Neural cell (in vitro differentiated cells): ENCODE results near the gene SLC43A1. TPM values are rescaled to one million over a fixed set of nuclear protein-coding genes. Genes with fewer than 3 reads are reported as not detected.
A peak's percentile ranks its signal among the peaks of the same experiment; 100 is the strongest.
"Not testable (repeated sequence)": the region's sequence is repeated elsewhere in the genome, so short reads cannot be mapped to it uniquely, and the experiment has no call there.

ENCODE experiments used
- H2AFZ ChIP-seq: fragments of 200-600, 300-800 bp; sonication (generic), shearing (Covaris generic); 2 replicates; pipeline ENCODE4 v1.6.0; 2014; ENCODE audit warnings: low read depth, mild to moderate bottlenecking, antibody characterized with exemption, low read length, moderate library complexity
- H3F3A ChIP-seq: fragments of 200-600 bp; shearing (Covaris generic); 2 replicates; pipeline ENCODE4 v1.6.1; 2016; ENCODE audit warnings: mild to moderate bottlenecking, moderate library complexity, mixed read lengths, antibody characterized with exemption, low read length; ENCODE audit not compliant: insufficient read depth, poor library complexity, severe bottlenecking
- H3K27ac ChIP-seq: fragments of 200-600, 300-800 bp; sonication (generic), shearing (Covaris generic); 2 replicates; pipeline ENCODE4 v1.5.1; 2014; ENCODE audit warnings: mild to moderate bottlenecking, low read length, moderate library complexity
- H3K27me3 ChIP-seq: fragments of 300-800, 200-600 bp; sonication (generic), shearing (Covaris generic); 2 replicates; pipeline ENCODE4 v1.6.0; 2014; ENCODE audit warnings: mild to moderate bottlenecking, low read depth, low read length, moderate library complexity; ENCODE audit not compliant: insufficient read depth
- H3K36me3 ChIP-seq: fragments of 300-800, 200-600 bp; sonication (generic), shearing (Covaris generic); 2 replicates; pipeline ENCODE4 v1.5.1; 2014; ENCODE audit warnings: mild to moderate bottlenecking, antibody characterized with exemption, low read length, moderate library complexity; ENCODE audit not compliant: insufficient read depth
- H3K4me2 ChIP-seq: fragments of 300-800, 200-600 bp; sonication (generic), shearing (Covaris generic); 2 replicates; pipeline ENCODE4 v1.6.0; 2014; ENCODE audit warnings: mild to moderate bottlenecking, low read length
- H3K4me3 ChIP-seq: fragments of 300-800, 200-600 bp; sonication (generic), shearing (Covaris generic); 2 replicates; pipeline ENCODE4 v1.5.1; 2014; ENCODE audit warnings: mild to moderate bottlenecking, low read length, moderate library complexity
- H3K79me2 ChIP-seq: fragments of 200-600 bp; shearing (Covaris generic); replicated peaks from 2 replicates; pipeline ENCODE4 v1.6.0; 2014; ENCODE audit warnings: mild to moderate bottlenecking, low read length, moderate library complexity; ENCODE audit not compliant: insufficient read depth
- H3K9ac ChIP-seq: fragments of 300-800, 200-600 bp; sonication (generic), shearing (Covaris generic); 2 replicates; pipeline ENCODE4 v1.6.1; 2016; ENCODE audit warnings: mild to moderate bottlenecking, low read length, mixed read lengths
- H3K9me2 ChIP-seq: fragments of 200-600 bp; shearing (Covaris generic); 2 replicates; pipeline ENCODE4 v1.6.1; 2016; ENCODE audit warnings: mild to moderate bottlenecking, low read length, mixed read lengths; ENCODE audit not compliant: insufficient read depth
- H3K9me3 ChIP-seq: fragments of 200-600, 300-800 bp; sonication (generic), shearing (Covaris generic); 2 replicates; pipeline ENCODE4 v1.6.1; 2016; ENCODE audit warnings: mild to moderate bottlenecking, mixed run types, low read length, moderate library complexity, mixed read lengths
- H4K20me1 ChIP-seq: fragments of 200-600 bp; shearing (Covaris generic); 2 replicates; pipeline ENCODE4 v1.6.1; 2016; ENCODE audit warnings: mild to moderate bottlenecking, mixed run types; ENCODE audit not compliant: insufficient read depth
- EP300 ChIP-seq: fragments of 450-650 bp; conservative IDR thresholded peaks from 2 replicates; pipeline ENCODE4 v1.6.1; 2014; ENCODE audit warnings: antibody characterized with exemption, mild to moderate bottlenecking, moderate library complexity; ENCODE audit not compliant: poor library complexity, severe bottlenecking
- EZH2 ChIP-seq: fragments of 200-600, 300-800 bp; shearing (Covaris generic), sonication (generic); IDR thresholded peaks from 2 replicates; pipeline ENCODE4 v1.6.1; 2014; ENCODE audit warnings: antibody characterized with exemption, low read length, borderline replicate concordance, mild to moderate bottlenecking; ENCODE audit not compliant: insufficient read depth, poor library complexity, severe bottlenecking
- MXI1 ChIP-seq: fragments of 450-650 bp; conservative IDR thresholded peaks from 2 replicates; pipeline ENCODE4 v1.6.1; 2014; ENCODE audit warnings: antibody characterized with exemption, mild to moderate bottlenecking; ENCODE audit not compliant: poor library complexity, severe bottlenecking
- POLR2AphosphoS5 ChIP-seq: IDR thresholded peaks from 2 replicates; pipeline ENCODE4 v1.6.1; 2012
- RAD21 ChIP-seq: fragments of 450-650 bp; conservative IDR thresholded peaks from 2 replicates; pipeline ENCODE4 v1.6.1; 2014; ENCODE audit warnings: antibody characterized with exemption, mild to moderate bottlenecking, moderate library complexity
- SMC3 ChIP-seq: fragments of 450-650 bp; conservative IDR thresholded peaks from 2 replicates; pipeline ENCODE4 v1.6.1; 2014; ENCODE audit warnings: antibody characterized with exemption, mild to moderate bottlenecking, moderate library complexity; ENCODE audit not compliant: poor library complexity
- TAF1 ChIP-seq: IDR thresholded peaks from 2 replicates; pipeline ENCODE4 v1.6.1; 2012; ENCODE audit warnings: low read depth
- polyA plus RNA-seq: library from polyadenylated mRNA; depleted of rRNA; stranded (reverse); fragments of >200 nt; gene quantifications from 2 replicates; pipeline ENCODE4 v1.2.3, GENCODE V29; 2014
- TF ChIP-seq, protein P1 (sequence below): IDR thresholded peaks from 2 replicates; pipeline ENCODE4 v1.6.1; 2012; ENCODE audit warnings: borderline replicate concordance

Gene SLC43A1
- polyA plus RNA-seq, 1 donor from 2014 or later, result 3.3 TPM

DNA sequence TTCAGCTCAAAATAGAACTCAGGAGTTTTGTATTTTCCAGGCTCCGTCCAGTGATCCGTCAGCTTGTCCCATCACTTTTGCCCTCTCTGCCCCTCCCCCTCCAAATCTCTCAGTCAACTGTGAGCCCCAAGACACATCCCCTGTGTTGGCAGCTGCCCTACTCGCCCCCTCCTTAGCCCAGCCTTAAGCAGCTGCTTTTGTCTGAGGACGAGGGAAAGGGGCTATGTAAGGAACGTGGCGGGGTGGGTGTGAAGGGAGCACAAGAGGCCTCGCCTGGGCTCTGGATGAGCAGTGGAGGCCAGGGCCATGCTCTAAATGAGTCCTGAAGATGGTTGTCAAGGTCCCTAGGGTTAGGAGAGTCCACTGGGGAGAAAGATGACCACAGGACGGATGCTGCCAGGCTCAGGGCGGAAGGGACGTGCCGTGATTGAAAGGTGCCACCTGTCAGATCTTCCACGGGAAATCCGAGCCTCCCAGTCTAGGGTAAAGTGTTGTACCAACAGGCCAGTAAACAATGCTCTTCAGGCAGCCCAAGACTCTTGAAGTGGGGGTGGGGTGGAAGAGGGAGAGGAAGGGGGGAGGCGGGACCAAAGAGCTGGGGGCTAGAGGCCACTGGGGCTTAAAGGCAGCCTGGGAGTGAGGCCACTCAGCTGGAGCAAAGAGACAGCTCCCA lies 21.6 kb upstream of the SLC43A1 start, which contains the start of gene SMTNL1:
Gene SMTNL1, plus strand, starts transcription at position 649 of the 673 bp plus-strand sequence. CDS start 5,048 bp downstream, outside the sequence.
- TF ChIP-seq POLR2AphosphoS5 (no peak), RAD21 (no peak), EP300 (no peak), MXI1 (no peak), SMC3 (no peak)
- H3K9me3 ChIP-seq, result no peaks in the 10 kb centered on the region
- H3K4me2 ChIP-seq, result no peak within 1 kb of the TSS
- no peak within 1 kb of the TSS for H2AFZ ChIP-seq
- no peaks in the 10 kb centered on the region for H3K9me2 ChIP-seq
- H3K79me2 ChIP-seq, result no peaks in the 10 kb centered on the region
- H4K20me1 ChIP-seq, result no peaks in the 10 kb centered on the region
- H3F3A ChIP-seq, result no peaks in the 10 kb centered on the region
- no peaks in the 10 kb centered on the region for H3K27me3 ChIP-seq
- no peaks in the 10 kb centered on the region for H3K36me3 ChIP-seq
- no peak within 1 kb of the TSS for H3K9ac ChIP-seq
- no peak within 1 kb of the TSS for H3K4me3 ChIP-seq
- H3K27ac ChIP-seq, result no peak within 1 kb of the TSS

DNA sequence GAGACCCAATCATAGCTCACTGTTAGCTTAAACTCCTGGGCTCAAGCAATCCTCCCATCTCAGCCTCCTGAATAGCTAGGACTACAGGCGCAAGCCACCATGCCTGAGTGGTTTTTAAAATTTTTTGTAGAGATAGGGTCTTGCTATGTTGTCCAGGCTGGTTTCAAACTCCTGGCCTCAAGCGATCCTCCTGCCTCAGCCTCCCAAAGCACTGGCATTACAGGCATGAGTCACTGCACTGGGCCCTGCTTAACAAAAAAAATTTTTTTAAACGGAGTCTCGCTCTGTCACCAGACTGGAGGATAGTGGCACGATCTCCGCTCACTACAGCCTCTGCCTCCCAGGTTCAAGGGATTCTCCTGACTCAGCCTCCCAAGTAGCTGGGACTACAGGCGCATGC lies 18.9 kb upstream of the SLC43A1 start:
- H3K27me3 ChIP-seq, H3K9me2 ChIP-seq, H3K9ac ChIP-seq, H3K9me3 ChIP-seq, H3K36me3 ChIP-seq, H4K20me1 ChIP-seq, H3K27ac ChIP-seq, H3K79me2 ChIP-seq, H3K4me2 ChIP-seq, H3K4me3 ChIP-seq, H3F3A ChIP-seq, H2AFZ ChIP-seq: not testable (repeated sequence)

DNA sequence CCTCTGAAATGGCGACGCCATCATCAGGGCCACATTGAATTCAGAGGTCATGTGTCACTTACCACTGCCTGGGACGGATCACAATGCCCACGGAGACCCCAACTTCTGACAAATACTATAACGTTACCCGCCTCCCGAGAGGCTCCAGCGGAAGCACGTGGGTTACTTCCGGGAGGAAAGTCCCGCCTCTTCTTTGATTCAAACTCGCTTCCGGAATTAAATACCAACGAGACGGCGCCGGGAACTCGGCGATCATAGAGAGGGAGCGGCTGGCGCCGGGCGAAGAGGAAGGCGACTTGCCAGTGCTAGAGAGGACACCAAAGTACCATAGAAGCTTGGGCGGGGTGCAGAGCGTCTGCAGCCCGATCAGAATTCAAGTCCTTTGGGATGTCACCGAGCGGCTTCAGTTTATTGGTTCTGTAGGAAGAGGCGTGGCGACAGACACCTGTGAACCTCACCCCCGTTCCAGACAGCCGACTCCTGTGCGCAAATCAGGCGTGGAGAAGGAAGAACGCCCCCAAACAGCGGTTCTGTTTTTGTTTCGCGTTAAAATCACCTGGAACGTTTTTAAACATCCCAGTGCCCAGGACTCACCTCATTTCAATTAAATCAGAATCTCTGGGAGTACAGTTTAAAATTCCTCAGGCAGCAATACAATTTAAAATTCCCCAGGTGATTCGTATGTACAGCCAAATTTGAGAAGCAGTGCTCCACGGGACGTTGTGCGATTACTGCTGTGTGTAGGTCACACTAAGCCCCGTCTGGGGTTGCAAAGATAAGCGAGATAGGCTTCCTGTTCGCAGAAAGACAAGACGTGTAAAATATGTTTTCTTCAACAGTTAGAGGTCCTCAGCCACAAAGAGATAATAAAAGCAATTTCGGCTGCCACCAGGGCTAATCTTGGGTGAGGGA lies 15.3 kb upstream of the SLC43A1 start, which contains the start of gene TIMM10:
Gene TIMM10, minus strand, starts transcription at position 159 of the 912 bp plus-strand sequence. CDS start 565 bp downstream, outside the sequence.
- no peaks in the 10 kb centered on the region for H3K9me3 ChIP-seq
- H3K27ac ChIP-seq, result peak within 1 kb of the TSS; percentile 43

More for the DNA sequence above, 15.3 kb upstream of the SLC43A1 start, which contains the start of gene TIMM10:
- Histone ChIP-seq H3K79me2 (peaks cover 8% of the 10 kb centered on the region), H2AFZ (peak within 1 kb of the TSS; percentile 67), H3K4me2 (peak within 1 kb of the TSS; percentile 96), H4K20me1 (no peaks in the 10 kb centered on the region), H3K9me2 (no peaks in the 10 kb centered on the region), H3K27me3 (no peaks in the 10 kb centered on the region), H3K4me3 (peak within 1 kb of the TSS; percentile 86), H3F3A (no peaks in the 10 kb centered on the region), H3K9ac (peak within 1 kb of the TSS; percentile 68), H3K36me3 (no peaks in the 10 kb centered on the region)
- TF ChIP-seq POLR2AphosphoS5 (peak; percentile 28), EP300 (peak; percentile 17), MXI1 (peak; percentile 98), TAF1 (no peak), EZH2 (no peak), SMC3 (peak; percentile 47), RAD21 (no peak)
- TF ChIP-seq, protein P1, sequence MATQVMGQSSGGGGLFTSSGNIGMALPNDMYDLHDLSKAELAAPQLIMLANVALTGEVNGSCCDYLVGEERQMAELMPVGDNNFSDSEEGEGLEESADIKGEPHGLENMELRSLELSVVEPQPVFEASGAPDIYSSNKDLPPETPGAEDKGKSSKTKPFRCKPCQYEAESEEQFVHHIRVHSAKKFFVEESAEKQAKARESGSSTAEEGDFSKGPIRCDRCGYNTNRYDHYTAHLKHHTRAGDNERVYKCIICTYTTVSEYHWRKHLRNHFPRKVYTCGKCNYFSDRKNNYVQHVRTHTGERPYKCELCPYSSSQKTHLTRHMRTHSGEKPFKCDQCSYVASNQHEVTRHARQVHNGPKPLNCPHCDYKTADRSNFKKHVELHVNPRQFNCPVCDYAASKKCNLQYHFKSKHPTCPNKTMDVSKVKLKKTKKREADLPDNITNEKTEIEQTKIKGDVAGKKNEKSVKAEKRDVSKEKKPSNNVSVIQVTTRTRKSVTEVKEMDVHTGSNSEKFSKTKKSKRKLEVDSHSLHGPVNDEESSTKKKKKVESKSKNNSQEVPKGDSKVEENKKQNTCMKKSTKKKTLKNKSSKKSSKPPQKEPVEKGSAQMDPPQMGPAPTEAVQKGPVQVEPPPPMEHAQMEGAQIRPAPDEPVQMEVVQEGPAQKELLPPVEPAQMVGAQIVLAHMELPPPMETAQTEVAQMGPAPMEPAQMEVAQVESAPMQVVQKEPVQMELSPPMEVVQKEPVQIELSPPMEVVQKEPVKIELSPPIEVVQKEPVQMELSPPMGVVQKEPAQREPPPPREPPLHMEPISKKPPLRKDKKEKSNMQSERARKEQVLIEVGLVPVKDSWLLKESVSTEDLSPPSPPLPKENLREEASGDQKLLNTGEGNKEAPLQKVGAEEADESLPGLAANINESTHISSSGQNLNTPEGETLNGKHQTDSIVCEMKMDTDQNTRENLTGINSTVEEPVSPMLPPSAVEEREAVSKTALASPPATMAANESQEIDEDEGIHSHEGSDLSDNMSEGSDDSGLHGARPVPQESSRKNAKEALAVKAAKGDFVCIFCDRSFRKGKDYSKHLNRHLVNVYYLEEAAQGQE, result peak; percentile 23
